HCT116 (cell line): ENCODE data around the gene TUBB1. TPM values are rescaled to one million over a fixed set of nuclear protein-coding genes. Genes with fewer than 3 reads are reported as not detected.
A peak's percentile ranks its signal among the peaks of the same experiment; 100 is the strongest.

Experiments used
- ATAC-seq: fragments of 200-7000 bp; cut with Tn5 transposase; 2 replicates; pipeline ENCODE4 v1.9.1; 2020; ENCODE audit warnings: mild to moderate bottlenecking, moderate library complexity
- BruUV-seq: library from RNA; stranded (reverse); fragments of 400-500 nt; replicated peaks from 2 replicates; lab custom pipeline; 2021; lab: Mats Ljungman, UMichigan
- CTCF ChIA-PET: fragments of 300-600 bp; sonication (Branson Sonifier 250); formaldehyde crosslinking; loops from one replicate; lab custom pipeline; 2021; ENCODE audit warnings: antibody characterized with exemption; lab: Charles Lee
- POLR2A ChIA-PET: fragments of 300-600, 350-600 bp; sonication (Branson Sonifier 250); formaldehyde crosslinking; loops from one replicate; lab custom pipeline; 2021; ENCODE audit warnings: antibody characterized with exemption; lab: Charles Lee
- RAD21 ChIA-PET, 2 experiments: fragments of 300-600 bp; sonication (Branson Sonifier 250); formaldehyde crosslinking; loops; one replicate each; lab custom pipeline; 2023; ENCODE audit warnings: low total read pairs in 2 of 2; ENCODE audit not compliant: uncharacterized antibody in 2 of 2, unreplicated experiment in 2 of 2, low non-redundant PET in 1 of 2; lab: Charles Lee
- DNase-seq: peaks from one replicate; pipeline ENCODE4 v3.0.0-alpha.2; 2010; ENCODE audit warnings: low read depth, low spot score
- H2AFZ ChIP-seq: fragments of 200-600 bp; shearing (Covaris generic), sonication (generic); 2 replicates; pipeline ENCODE4 v1.6.1; 2017; ENCODE audit warnings: low read depth, mixed run types, mixed read lengths, antibody characterized with exemption, low read length; ENCODE audit not compliant: poor library complexity, severe bottlenecking
- H3K27ac ChIP-seq: 2 replicates; pipeline ENCODE4 v1.5.1; 2012; ENCODE audit warnings: low read depth, low read length
- H3K27me3 ChIP-seq: fragments of 200-600 bp; sonication (generic); 2 replicates; pipeline ENCODE4 v1.6.1; 2016; ENCODE audit warnings: mixed run types, low read length, mixed read lengths; ENCODE audit not compliant: insufficient read depth
- H3K36me3 ChIP-seq, 2 experiments: fragments of 200-500 bp in 1 of 2; fragments of 200-600 bp in 1 of 2; sonication (Bioruptor generic) in 1 of 2; sonication (generic) in 1 of 2; 2 replicates each; pipeline versions ENCODE4 v1.5.1 to v1.6.1; 2014 to 2016; ENCODE audit warnings: low read length in 2 of 2, inconsistent platforms in 1 of 2, mixed read lengths in 1 of 2, mixed run types in 1 of 2; ENCODE audit not compliant: insufficient read depth in 2 of 2, control insufficient read depth in 1 of 2
- H3K4me1 ChIP-seq, 2 experiments: fragments of 200-600 bp in 1 of 2; sonication (generic) in 1 of 2; 2 replicates each; pipeline versions ENCODE4 v1.5.1 to v1.6.1; 2012 to 2017; ENCODE audit warnings: low read length in 2 of 2, inconsistent platforms in 1 of 2, mild to moderate bottlenecking in 1 of 2, mixed read lengths in 1 of 2, mixed run types in 1 of 2, moderate library complexity in 1 of 2; ENCODE audit not compliant: insufficient read depth in 2 of 2, control insufficient read depth in 1 of 2
- H3K4me2 ChIP-seq: fragments of 200-600 bp; sonication (generic); 2 replicates; pipeline ENCODE4 v1.6.1; 2017; ENCODE audit warnings: mixed run types, low read length, mixed read lengths
- H3K4me3 ChIP-seq, 2 experiments: fragments of 200-600 bp in 1 of 2; sonication (generic) in 1 of 2; replicated peaks in 1 of 2; 2 replicates each; pipeline ENCODE4 v1.5.1; 2011 to 2016; ENCODE audit warnings: low read length in 2 of 2, control low read depth in 1 of 2, low read depth in 1 of 2, mild to moderate bottlenecking in 1 of 2, mixed read lengths in 1 of 2, mixed run types in 1 of 2
- H3K79me2 ChIP-seq: fragments of 200-600 bp; sonication (generic); 2 replicates; pipeline ENCODE4 v1.6.1; 2017; ENCODE audit warnings: mild to moderate bottlenecking, mixed run types, low read length, moderate library complexity, mixed read lengths; ENCODE audit not compliant: insufficient read depth
- H3K9ac ChIP-seq: fragments of 200-600 bp; sonication (generic); 2 replicates; pipeline ENCODE4 v1.6.1; 2016; ENCODE audit warnings: low read length, mixed read lengths
- H3K9me2 ChIP-seq: fragments of 200-600 bp; sonication (generic), shearing (Covaris generic); 2 replicates; pipeline ENCODE4 v1.6.1; 2017; ENCODE audit warnings: mixed run types, mild to moderate bottlenecking, moderate library complexity; ENCODE audit not compliant: insufficient read depth
- H3K9me3 ChIP-seq, 2 experiments: fragments of 200-500 bp in 1 of 2; fragments of 200-600 bp in 1 of 2; sonication (Bioruptor generic) in 1 of 2; sonication (generic) in 1 of 2; 2 replicates each; pipeline ENCODE4 v1.6.1; 2014 to 2017; ENCODE audit warnings: low read length in 2 of 2, mixed read lengths in 2 of 2, inconsistent platforms in 1 of 2, low read depth in 1 of 2, mild to moderate bottlenecking in 1 of 2, mixed run types in 1 of 2, moderate library complexity in 1 of 2; ENCODE audit not compliant: control insufficient read depth in 1 of 2, insufficient read depth in 1 of 2
- H4K20me1 ChIP-seq: fragments of 200-600 bp; sonication (generic), shearing (Covaris generic); 2 replicates; pipeline ENCODE4 v1.6.1; 2017; ENCODE audit warnings: mixed run types, mild to moderate bottlenecking, moderate library complexity; ENCODE audit not compliant: insufficient read depth
- FOSL1 ChIP-seq: IDR thresholded peaks from 2 replicates; pipeline ENCODE4 v1.6.1; 2012; ENCODE audit warnings: low read depth
- POLR2AphosphoS5 ChIP-seq: IDR thresholded peaks from 2 replicates; pipeline ENCODE4 v1.6.1; 2011; ENCODE audit warnings: mild to moderate bottlenecking, low read depth, low read length, moderate library complexity
- ZBTB33 ChIP-seq: IDR thresholded peaks from 2 replicates; pipeline ENCODE4 v1.6.1; 2011; ENCODE audit warnings: mild to moderate bottlenecking, low read length, moderate library complexity; ENCODE audit not compliant: insufficient replicate concordance; ENCODE audit errors: extremely low read depth
- ZFX ChIP-seq: fragments of 450-650 bp; IDR thresholded peaks from 2 replicates; pipeline ENCODE4 v1.6.1; 2017
- intact Hi-C: fragments of 100-400 bp; cut with micrococcal nuclease; formaldehyde crosslinking; loops from 2 replicates; pipeline ENCODE4 v1.10.0; 2022
- total RNA-seq: library from RNA; stranded (reverse); gene quantifications from one replicate; pipeline ENCODE4 v1.2.1, GENCODE V29; 2021; ENCODE audit not compliant: unreplicated experiment

The TUBB1 gene
- total RNA-seq, 1 experiment from 2014 or later: not detected

- no peak for TF ChIP-seq ZBTB33
- TF ChIP-seq ZFX: peak; percentile 67
These were observed 38.3 kb upstream of the TUBB1 start, which contains the start of gene NELFCD (continued) for GRCh38 chr20:58980711-58981627.

- intact Hi-C loops: loop anchor here (5.0 to 10.0 kb wide), 2 partner anchors 51 to 77 kb away; partner anchors contain the start of gene ATP5F1E
- peaks cover 6 to 17% of the 10 kb centered on the region in 2 experiments for H3K4me1 ChIP-seq
- H3K9ac ChIP-seq: peak overlapping the region; percentile 79
- no peaks in the 10 kb centered on the region for H3K9me3 ChIP-seq
- H3K36me3 ChIP-seq: peaks cover 5 to 8% of the 10 kb centered on the region in 2 experiments; a peak in 3 of 4 replicates
- H3K4me3 ChIP-seq: peak overlapping the region; percentile 88 to 94
- H2AFZ ChIP-seq: no peak overlapping the region
- TF ChIP-seq ZFX: peak; percentile 41
- no peak for TF ChIP-seq POLR2AphosphoS5
- TF ChIP-seq FOSL1: no peak
- TF ChIP-seq, all 23 proteins: peak for 1
- DNase-seq: no peak
- Histone ChIP-seq H3K4me2 (peak overlapping the region; percentile 88), H3K79me2 (peaks cover 54% of the 10 kb centered on the region), H3K9me2 (no peaks in the 10 kb centered on the region), H3K27ac (peak overlapping the region; percentile 87), H3K27me3 (no peaks in the 10 kb centered on the region), H4K20me1 (no peaks in the 10 kb centered on the region)
- CTCF ChIA-PET: interaction anchor here (0.7 kb wide), 1 partner anchor 68 kb away, joined by 4 read pairs; no protein-coding TSS in a partner anchor
- POLR2A ChIA-PET: interaction anchor here (0.6 to 1.4 kb wide), 6 partner anchors 9 to 81 kb away, joined by 3 to 6 read pairs (median 4); partner anchors contain the start of genes ATP5F1E and TUBB1
- BruUV-seq: TSS peak; percentile 63
- RAD21 ChIA-PET: no interaction called here
- peak; percentile 20 for ATAC-seq
These were observed 37.4 kb upstream of the TUBB1 start for GRCh38 chr20:58981628-58982364.
